Occipital lobe (tissue), 3 donors: ENCODE data around the gene SCD5. TPM values are rescaled to one million over a fixed set of nuclear protein-coding genes. Genes with fewer than 3 reads are reported as not detected.

Source experiments
- DNase-seq: peaks from one replicate; lab custom pipeline; 2025; lab: John Stamatoyannopoulos, UW
- small RNA-seq: library from RNA; depleted of rRNA; stranded (forward); fragments of <200 nt; gene quantifications from one replicate; pipeline ENCODE3, GENCODE V24; 2014
- total RNA-seq: library from RNA; depleted of rRNA; stranded (reverse); fragments of >200 nt; gene quantifications from one replicate; pipeline ENCODE4 v1.2.3, GENCODE V29; 2014

The SCD5 gene
- total RNA-seq, 1 donor from 2014 or later, result 287 TPM

DNA sequence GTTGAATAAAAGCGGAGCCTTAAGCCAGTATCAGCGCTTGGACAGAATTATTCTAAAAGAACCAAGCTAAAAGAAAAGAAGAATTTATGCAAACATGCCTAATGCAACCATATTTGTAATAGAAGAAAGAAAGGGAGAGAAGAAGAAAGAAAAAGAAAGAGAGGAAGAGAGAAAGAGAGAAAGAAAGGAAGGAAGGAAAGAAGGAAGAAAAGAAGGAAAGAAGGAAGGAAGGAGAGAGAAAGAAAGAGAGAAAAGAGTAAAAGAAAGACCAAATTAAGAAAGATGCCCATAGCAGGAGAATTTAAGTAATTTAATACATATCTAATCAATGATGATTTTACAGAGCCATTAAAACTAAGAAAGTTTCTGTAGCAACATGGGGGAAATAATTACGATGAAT, 206.0 kb downstream of the SCD5 start:
- no peak for DNase-seq

DNA sequence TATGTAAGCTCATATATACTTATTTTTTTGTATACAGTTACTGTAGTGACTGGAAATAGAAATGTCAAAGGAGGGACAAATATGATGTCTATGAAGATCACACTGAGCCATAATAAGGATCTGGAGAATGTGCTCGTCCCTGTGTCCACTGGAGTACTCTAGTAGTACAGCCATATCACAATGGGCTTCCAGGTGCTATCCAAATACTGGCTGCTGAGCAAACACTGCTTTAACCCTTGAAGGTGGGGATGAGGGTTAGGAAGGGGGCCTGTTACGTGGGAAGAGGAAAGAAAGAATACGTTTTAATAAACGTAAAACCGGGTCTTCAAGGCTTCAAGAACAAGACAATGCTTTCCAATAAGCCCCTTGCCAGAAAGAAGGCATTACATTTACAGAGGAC, 207.0 kb downstream of the SCD5 start:
- DNase-seq, result no peak

DNA sequence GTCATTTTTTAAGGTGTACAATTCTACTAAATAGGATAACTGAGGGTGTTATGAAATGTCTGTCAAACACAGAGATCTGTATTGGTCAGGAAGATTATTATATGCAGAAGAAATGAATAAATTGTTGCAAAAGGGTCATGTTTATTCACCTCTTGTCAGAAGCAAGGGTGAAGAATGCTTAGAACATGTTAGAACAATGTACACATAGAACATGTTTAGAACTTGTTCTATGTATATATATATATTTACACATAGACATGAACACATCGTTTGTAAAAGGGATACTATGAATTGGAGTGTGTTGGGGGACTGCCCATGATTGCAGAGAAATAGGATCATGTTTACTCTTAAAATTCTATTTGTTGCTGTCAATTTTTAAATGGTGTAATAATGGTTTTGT, 208.8 kb downstream of the SCD5 start:
- no peak for DNase-seq

DNA sequence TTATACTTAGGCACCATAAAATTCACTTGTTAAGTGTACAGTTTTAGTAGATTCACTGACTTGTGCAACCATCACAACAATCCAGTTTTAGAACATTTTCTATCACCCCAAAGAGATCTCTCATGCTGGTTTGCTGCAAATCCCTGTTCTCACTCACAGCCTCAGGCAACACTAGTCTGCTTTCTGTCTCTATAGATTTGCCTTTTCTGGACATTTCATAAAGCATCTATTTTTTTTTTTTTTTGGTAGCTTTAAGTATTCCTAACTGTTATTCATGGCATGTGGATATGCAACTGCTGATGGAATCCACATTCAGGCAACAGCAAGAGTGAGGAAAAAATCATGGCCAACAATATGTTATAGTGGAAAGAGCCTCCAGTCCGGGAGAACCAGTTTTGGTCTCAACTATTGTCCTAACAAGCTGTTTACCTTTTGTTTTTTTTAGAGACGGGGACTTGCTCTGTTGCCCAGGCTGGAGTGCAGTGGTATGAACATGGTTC, 209.8 kb downstream of the SCD5 start:
- DNase-seq, result no peak

DNA sequence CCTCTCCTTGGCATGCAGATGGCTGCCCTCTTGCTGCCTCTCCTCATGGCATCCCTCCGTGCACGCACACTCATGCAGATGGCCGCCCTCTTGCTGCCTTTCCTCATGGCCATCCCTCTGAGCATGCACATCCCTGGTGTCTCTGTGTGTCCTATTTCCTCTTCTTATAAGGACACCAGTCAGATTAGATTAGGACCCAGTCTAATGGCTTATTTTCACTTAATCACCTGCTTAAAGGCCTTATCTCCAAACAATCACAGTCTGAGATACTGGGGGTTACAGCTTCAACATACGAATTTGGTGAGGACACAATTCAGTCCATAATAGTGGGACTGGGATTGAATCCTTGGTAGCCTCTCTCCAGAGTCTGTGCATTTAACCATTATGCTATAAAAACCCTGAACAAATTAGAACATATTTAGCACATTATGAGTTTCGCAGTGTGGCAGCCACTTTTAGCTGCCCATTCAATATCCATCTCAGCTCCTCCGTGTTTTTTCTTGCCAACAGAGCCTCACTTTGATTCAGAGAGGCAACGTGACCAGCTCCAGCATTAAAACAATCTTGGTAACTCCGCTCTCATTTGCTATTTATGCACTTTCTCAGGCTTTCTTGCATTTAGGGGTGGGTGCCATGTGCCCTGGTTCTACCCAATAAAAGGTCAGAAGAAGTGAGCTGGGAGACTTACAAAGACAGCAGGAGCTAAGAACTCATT, 210.6 kb downstream of the SCD5 start:
- DNase-seq, result no peak

DNA sequence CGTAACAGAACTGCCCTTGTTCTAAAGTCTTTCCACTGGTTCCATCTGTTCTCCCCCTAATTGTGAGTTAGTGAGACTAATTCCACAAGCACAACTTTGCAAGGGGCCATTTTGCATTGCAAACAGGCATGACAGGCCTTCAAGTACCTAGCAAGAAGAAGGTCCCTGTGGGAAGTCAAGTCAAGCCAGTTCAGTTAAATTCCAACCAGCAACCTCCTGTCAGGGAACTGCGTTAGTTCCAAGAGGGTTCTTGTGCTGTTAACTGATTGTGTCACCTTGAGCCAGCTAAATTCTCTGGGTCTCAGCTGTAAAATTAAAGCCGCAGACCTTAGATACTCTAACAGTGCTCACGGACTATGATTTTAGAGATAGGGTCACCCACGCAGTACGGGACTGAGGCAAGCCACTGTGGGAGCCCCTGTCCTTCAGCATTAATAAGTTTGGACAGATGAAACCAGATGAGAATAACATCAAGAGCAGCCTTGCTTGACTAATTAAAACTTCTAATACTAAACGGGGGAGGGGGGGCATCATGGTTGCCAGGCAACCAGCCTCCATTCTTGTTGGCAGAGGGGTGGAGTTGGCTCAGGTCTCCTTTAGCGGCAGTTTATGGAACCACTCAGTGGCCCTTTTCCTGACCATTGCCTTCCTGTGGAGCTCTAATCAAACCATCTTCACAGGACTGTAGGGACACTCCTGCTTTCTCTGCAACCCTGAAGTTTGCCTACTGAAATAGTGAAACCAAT, 212.7 kb downstream of the SCD5 start:
- no peak for DNase-seq

DNA sequence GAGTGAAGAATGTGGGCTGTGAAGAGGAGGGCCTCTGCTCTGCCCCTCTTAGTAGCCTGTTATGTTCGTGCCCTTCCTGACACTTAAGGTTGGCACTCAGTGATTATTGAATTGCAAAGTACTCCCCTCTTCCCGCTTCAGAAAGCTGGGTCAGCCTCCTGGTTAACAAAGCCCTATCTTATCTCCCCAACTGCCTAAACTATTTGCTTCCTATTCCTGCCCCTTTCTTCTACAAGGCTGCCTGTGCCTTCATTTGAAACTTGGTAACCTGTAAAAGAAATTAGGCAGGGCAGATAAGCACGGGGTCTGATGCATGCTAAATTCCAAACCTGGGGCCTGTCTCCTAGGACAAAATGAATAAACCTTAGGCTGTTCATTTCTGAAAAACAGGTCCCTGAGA, 213.7 kb downstream of the SCD5 start:
- DNase-seq, result no peak

DNA sequence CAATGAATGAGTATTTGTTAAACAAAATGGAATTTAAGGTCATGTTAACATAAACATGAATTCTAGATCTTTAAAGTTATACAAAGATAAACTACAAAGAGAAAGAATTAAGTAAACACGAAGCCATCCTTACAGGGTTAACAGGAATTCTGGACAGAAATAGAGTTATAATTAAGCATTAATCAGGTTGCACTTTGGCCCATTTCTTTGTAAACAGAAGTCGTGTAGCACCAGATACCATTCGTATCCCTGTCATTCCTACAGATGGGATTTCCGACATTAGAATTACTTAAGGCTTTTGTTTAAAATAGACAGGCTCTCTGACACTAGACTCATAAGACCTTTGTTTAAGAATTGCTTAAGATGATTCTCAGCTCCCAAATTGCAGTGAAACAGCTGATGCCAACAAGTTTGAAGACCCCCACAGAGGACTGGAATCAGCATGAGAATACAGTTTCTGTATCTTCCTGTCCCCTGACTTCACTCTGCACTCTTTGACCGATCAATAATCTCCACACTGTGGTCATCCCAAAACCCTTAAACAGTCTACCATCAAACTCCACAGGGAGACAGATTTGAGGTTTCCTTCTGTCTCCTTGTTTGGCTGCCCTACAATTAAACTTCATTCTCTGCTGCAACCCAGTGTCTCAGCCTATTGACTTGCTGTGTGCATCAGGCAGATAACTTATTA, 214.6 kb downstream of the SCD5 start:
- DNase-seq, result no peak

DNA sequence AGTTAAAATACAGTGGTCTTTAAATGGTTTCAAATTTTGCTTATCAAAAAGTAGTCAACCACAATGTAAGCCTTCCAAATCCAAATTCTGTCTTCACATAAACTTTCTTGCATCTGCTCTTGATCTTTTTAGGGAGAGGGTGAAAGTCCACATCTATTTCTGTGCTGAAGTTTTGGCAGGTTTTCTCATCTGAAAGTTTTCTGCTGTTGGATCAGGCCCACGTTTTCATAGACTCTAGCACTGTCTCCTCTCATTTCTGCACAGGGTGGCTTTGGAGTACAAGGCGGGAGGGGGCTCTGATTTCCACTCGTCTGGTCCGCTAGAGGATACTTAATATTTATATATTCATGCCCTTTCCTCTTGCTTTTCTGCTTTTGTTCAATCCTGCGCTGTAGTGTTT, 218.7 kb downstream of the SCD5 start:
- no peak for DNase-seq

Small RNA genes within 50 kb of the gene (small RNA-seq; reads per million reads assigned to genes)
- gene MIR575, result not detected

Other genes starting within 250 kb of the SCD5 start
- 90.0 TPM for gene TMEM150C, start 236.8 kb downstream of the SCD5 start, total RNA-seq
- gene SEC31A, start 92.4 kb upstream of the SCD5 start, total RNA-seq, result 145 TPM
- 21.4 TPM for gene THAP9, start 101.9 kb upstream of the SCD5 start, total RNA-seq
- gene LIN54, start 212.0 kb upstream of the SCD5 start, total RNA-seq, result 29.2 TPM
- gene COPS4, start 236.4 kb upstream of the SCD5 start, total RNA-seq, result 155 TPM